HG02571 (cell line): Measurements from ENCODE around the gene AXIN1.

Experiments used
- ATAC-seq: cut with Tn5 transposase; IDR thresholded peaks from one replicate; pipeline ENCODE4 v1.9.1; 2021; ENCODE audit warnings: mild to moderate bottlenecking, moderate library complexity; ENCODE audit not compliant: unreplicated experiment

Gene AXIN1

GRCh38 chr16:303760-304505, 48.6 kb downstream of the AXIN1 start:
- no peak for ATAC-seq

- ATAC-seq: no peak
These were observed 50.6 kb downstream of the AXIN1 start for GRCh38 chr16:301950-302349.

- no peak for ATAC-seq
These were observed 51.3 kb downstream of the AXIN1 start for GRCh38 chr16:301235-301634.

GRCh38 chr16:297832-298231, 54.7 kb downstream of the AXIN1 start:
- no peak for ATAC-seq

- ATAC-seq: no peak
These were observed 55.6 kb downstream of the AXIN1 start for GRCh38 chr16:296806-297510.

- ATAC-seq: no peak
These were observed 56.2 kb downstream of the AXIN1 start for GRCh38 chr16:296276-296675.

- no peak for ATAC-seq
These were observed 59.3 kb downstream of the AXIN1 start for GRCh38 chr16:293043-293775.

- ATAC-seq: no peak
These were observed 61.0 kb downstream of the AXIN1 start for GRCh38 chr16:291539-291938.

- no peak for ATAC-seq
These were observed 61.7 kb downstream of the AXIN1 start for GRCh38 chr16:290681-291405.

GRCh38 chr16:290015-290680, 62.4 kb downstream of the AXIN1 start:
- ATAC-seq: no peak

GRCh38 chr16:289395-289997, 63.0 kb downstream of the AXIN1 start:
- ATAC-seq: no peak

- ATAC-seq: no peak
These were observed 64.3 kb downstream of the AXIN1 start for GRCh38 chr16:287981-288920.

- ATAC-seq: no peak
These were observed 65.2 kb downstream of the AXIN1 start for GRCh38 chr16:287298-287811.

GRCh38 chr16:286491-287297, 65.8 kb downstream of the AXIN1 start:
- no peak for ATAC-seq

GRCh38 chr16:285146-286055, 67.1 kb downstream of the AXIN1 start:
- ATAC-seq: no peak

- ATAC-seq: no peak
These were observed 68.1 kb downstream of the AXIN1 start for GRCh38 chr16:284204-285120.
